Dermis microvascular lymphatic vessel endothelial cell (primary cell): Measurements from ENCODE around the gene ITPR1. TPM values are rescaled to one million over a fixed set of nuclear protein-coding genes. Genes with fewer than 3 reads are reported as not detected.

ENCODE experiments used
- DNase-seq, 2 donors: peaks; one replicate each; pipeline versions ENCODE4 v3.0.0 to v3.0.0-alpha.2; 2010; ENCODE audit warnings: low read depth in 2 of 2
- total RNA-seq: library from RNA; depleted of rRNA; stranded (reverse); fragments of >200 nt; gene quantifications from 2 replicates; pipeline ENCODE4 v1.2.1, GENCODE V29; 2014

ITPR1 gene
- total RNA-seq, 1 donor from 2014 or later, result 21.6 TPM

DNA sequence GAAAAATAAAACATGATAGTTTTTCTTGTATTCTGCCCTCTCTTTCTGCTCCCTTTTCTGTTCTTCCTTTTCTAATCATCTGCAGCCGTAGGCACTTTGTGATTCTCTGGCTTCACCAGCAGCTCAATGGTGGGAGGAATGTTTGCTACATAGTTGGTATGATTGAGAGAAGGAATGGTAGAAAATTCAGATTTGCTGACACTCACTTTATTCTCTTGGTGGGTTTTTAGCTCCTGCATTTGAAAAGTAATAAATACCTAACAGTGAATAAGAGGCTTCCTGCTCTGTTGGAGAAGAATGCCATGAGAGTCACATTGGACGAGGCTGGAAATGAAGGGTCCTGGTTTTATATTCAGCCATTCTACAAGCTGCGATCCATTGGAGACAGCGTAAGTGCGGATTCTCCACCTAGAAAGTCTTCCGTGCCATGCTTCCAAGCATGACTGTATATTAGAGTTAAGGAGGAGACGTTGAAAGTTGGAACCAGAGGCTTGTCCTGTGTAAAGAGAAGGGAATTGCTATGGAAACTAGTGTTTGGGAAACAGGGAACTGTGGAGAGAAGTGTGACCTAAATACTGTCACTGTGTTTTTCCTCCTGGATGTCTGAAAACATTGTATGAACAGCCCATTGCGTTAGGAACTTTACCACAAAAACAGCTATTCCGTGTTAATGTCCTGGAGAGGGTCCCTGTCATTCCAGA lies 148.9 kb downstream of the ITPR1 start:
- DNase-seq, result no peak

DNA sequence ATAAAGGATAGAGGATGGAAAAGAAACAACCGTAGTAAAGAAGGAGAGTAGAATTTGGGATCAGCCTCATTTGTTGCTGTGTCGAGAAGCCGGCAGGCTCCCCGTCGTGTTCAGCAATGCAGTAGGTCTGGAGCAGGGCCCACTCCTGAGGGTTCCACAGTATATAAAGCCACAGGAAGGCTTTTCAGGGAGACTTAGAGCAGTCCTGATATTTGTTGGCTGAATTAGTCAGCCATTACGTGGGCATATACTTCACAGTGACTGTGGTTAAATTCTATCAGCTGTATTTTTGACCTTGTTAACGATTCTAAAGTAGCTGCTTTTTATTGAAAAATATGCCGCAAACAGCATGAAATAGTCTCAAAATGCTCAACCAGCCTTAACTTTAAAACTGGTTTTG lies 149.5 kb downstream of the ITPR1 start:
- no peak for DNase-seq

DNA sequence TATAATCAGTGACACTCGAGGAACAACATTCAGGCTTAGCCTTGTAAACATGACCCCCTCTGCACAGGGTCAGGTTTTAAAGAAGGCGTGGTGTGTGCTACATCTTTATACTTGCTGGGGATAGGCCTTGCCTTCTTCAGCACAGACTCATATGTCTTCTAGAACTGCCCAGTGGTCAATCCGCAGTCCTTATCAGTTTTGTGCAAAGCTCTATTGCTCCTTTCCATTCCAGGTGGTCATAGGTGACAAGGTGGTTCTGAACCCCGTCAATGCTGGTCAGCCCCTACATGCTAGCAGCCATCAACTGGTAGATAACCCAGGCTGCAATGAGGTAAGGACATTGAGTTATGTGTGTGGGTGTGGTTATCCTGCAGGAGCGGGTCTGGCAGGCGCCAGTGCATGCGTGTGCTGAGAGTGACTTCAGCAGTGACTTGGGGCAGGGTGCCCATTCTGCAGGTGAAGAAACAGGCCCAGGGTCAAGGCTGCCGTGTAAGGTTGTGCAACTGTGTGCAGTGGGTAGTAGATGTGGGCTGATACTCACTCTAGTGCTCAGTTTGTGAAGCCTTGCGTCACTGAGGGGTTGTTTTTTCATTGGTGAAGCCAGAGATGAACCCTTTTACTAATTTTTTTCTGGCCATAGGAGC lies 150.9 kb downstream of the ITPR1 start:
- no peak for DNase-seq

DNA sequence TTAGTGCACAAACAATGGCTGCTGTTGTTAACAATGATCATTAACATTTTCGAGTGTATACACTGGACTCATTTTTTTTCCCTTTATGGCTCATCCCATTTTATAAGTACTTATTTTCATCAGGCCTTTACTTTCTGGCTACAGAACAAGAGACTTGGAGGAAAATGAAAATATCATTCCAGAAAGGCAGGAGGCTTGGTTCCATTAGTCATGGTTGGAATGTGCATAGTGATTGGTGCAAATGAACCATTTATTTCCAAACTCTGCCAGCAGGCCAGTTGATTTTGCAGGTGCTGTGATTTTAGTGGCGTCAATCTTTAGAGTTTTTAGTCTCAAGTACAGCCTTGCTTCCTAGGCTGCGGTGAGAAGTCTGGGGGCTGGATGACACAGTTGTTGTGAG lies 151.8 kb downstream of the ITPR1 start:
- DNase-seq, result no peak

DNA sequence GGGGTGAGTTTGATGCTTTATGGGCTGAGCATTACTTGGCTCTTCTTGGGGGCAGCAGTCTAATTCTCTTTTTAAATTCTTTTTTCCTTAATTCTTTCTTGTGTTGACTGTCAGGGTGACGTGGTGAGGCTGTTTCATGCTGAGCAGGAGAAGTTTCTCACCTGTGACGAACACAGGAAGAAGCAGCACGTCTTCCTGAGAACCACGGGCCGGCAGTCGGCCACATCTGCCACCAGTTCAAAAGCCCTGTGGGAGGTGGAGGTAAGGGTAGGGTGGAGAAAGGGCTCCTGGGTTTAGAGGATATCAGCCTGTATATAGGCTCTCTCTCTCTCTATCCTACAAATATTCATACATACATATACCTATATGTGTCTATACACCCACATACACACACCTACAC lies 152.3 kb downstream of the ITPR1 start:
- DNase-seq, result no peak

DNA sequence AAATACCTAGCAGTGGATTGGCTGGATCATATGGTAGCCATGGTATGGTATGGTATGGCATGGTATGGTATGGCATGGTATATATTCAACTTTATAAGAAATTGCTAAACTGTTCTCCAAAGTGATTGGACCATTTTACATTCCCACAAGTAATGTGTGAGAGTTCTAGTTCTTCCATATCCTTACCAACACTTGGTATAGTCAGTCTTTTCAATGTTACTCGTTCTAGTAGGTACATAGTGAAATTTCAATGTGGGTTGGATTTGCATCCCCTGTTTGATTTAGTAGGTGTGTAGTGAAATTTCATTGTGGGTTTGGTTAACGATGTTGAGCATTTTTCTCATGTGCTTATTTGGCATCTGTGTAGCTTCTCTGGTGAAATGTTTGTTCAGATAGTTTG lies 154.3 kb downstream of the ITPR1 start:
- no peak for DNase-seq

DNA sequence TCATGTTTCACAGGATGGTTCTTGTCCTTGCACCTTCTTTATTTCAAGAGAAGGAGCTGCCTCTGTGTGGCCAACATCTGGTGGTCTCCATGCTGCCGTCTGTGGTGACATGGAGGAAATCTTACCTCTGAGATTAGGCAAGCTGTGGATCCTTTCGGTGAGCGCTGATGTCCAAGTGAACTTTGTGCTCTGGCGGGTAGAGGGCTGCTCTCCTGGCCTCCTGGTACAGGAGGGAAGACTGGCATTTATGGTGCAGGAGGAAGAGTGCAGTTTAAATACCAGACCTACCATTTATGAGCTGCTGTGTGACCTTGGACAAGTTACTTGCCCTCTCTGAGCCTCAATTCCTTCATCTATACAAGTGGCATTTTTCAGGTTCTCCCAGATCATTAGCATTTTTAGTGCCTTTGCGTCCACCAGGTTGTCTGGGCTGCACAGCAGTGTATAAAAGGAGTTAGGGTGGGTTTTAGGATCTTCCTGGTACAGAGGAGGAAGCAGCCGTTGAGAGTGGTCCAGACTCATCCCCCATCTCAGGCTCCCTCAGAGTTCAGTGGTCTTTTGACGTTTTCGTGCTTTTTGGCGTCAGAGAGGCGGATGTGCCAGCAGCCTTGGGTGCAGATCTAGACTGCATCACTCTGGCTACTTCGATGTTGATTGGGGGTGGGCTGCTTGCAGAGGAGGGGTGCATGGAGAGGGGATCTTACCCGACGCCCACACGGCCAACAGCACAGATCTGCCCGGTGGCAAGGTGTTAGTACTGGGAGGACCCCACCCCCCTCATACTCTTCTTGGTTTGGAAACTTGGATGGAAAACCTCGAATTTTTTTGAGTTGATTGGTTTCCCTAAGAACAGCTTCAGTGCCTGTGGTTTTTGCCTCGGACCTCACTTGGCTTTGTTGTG lies 162.2 kb downstream of the ITPR1 start:
- DNase-seq, result no peak

DNA sequence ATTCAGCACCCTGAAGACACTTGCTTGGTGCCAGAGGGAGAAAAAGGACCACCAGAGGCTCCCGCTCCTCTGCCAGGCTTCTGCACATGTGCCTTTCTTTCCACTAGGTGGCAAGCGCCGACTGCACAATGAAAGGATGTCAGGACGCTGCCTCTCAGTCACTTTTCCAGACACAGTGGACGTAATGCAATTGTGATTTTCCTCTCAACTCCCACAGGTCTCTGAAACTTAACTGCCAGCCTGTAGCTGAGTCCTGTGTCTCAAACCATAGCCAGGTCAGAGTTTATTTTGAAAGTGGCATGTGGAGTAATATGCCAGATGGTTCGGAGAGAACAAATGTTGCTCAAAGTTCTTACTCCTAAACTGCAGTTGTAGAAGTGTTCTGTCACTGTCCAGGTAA lies 162.9 kb downstream of the ITPR1 start:
- peak; percentile 33 to 79 for DNase-seq

DNA sequence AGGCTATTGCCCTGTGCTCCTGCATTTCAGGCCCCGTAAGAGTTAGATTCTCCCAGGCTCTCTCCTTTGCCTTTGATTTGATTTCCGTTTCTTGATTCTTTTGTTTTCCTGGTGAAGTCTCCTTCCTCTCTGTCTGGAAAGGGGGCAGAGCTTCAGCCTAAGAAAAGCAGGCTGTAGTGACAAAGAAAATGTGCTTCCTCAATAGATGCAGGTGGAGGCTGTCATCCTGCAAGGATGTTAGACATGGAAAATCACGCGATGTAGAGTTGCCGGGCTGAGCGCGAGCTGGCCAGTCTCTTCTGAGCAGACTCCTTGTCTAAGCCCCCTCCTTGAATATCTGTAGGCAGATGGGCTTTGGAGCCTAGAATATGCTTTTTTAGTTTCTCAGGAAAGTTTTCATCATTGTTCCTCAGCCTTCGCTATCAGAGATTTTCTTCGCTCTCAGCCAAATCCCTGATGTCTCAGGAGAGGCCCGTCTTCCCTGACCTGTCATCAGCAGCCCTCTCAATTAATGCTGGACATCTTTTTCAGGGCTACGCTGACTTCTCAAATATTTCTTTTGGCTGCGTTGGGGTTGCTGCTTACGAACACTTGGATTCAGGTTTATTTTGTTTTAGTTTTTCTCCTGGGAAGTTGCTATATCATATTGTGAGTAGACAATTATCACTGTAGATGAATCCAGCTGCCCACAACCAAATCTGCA lies 163.6 kb downstream of the ITPR1 start:
- peak in 1 of 2 donors; percentile 10 for DNase-seq

DNA sequence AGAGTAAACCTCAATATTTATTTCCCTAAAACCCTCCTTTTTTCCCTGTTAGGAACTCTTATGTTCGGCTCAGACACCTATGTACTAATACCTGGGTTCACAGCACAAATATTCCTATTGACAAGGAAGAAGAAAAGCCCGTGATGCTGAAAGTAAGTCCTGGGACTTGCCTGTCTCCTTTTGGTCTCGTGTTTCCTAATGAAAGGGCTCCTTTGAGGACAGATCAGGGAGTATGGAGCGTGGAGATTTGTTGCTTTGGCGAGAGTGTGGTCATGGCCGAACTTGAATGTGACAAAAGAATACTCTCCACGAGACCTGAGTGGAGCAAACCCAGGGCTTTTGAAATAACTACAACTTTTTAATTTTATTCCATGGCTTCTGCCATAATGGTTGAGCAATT lies 167.8 kb downstream of the ITPR1 start:
- DNase-seq, result no peak

DNA sequence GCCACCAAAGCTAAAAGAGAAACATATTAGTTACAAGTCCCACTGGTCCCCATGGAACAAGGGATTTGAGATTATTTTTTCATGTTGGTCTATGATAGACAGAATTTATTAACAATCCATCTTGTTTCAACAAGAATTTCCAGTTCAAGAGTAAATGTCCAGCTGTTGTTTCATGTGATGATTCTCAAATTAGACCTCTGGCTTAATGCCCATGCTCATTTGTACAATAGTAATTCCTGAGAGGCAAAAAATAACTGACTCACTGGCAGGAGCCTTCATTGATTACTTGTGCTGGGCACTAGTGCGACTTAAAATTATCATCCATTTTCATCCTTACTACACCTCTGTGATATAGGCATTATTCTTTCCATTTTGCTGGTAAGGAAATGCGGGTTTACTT lies 171.3 kb downstream of the ITPR1 start:
- DNase-seq, result no peak

DNA sequence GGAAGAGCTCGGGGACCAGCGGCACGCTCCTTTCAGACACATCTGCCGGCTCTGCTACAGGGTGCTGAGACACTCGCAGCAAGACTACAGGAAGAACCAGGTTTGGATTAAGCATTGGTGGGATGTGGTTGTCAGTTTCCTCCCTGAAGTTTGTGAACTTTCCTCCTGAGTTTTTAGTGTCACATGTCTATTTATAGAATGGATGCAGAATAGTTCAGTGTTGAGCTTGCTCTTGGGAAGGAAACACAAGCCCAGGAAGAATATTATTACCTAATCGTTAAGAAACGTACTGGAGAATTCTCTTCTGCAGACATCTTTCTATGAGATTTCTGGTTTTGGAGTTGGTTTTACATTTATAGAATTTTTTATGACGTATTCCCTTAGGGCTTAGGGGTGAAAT lies 172.0 kb downstream of the ITPR1 start:
- no peak for DNase-seq

DNA sequence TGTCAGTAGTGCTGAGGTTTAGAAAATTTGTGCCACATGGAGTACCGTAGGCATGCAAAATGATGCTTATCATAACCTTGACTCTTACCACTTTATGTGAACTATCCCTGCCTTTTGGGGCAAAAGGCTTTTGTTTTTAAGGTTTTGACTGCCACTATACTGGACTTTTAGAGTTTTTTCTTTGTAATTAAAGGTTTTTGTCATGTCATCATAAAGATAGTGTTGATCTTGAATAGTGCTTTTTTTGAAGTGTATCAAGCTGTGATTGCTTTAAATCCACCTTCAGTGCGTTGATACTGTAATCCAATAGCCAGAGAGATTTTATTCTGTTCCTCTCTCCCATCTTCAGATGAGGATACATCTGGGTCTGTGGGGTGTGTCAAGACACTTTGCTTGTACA lies 172.9 kb downstream of the ITPR1 start:
- no peak for DNase-seq

DNA sequence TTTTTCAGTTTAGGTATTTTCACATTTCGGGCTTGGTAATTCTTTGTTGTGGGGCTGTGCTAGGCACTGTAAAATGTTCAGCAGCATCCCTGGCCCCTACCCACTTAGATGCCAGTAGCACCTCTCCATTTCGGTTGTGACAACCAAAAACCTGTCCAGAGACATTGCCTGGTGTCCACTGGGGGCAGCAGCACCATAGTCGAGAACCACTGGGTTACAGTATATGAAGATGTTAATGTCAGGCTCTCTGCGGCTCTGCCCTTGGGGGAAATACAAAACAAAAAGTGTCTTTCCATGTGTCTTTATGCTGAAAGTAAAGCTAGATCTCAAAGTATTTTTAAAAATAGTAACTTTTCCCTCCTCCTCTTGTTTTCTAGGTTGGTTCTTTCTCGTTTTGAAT lies 177.2 kb downstream of the ITPR1 start:
- DNase-seq, result peak in 1 of 2 donors; percentile 7

DNA sequence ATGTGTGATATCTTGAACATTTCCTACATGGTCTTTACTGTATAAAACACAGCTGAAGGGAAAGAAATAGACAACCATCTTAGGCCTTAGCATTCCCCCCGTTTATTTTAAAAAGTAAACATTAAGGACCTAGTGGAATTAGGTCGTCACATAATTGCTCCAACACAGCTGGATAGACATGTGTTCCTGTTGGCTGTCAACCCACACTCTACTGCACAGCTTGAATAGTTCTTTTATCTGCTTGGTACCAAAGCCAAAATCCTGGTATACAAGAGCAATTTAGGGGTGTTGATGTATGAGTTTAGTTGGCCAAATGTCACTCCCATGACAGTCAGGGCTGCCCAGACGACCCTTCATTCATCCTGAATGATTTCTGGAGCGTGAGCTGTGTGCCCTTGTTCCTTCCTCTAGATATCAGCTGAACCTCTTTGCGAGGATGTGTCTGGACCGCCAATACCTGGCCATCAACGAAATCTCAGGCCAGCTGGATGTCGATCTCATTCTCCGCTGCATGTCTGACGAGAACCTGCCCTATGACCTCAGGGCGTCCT lies 179.7 kb downstream of the ITPR1 start:
- DNase-seq, result no peak

DNA sequence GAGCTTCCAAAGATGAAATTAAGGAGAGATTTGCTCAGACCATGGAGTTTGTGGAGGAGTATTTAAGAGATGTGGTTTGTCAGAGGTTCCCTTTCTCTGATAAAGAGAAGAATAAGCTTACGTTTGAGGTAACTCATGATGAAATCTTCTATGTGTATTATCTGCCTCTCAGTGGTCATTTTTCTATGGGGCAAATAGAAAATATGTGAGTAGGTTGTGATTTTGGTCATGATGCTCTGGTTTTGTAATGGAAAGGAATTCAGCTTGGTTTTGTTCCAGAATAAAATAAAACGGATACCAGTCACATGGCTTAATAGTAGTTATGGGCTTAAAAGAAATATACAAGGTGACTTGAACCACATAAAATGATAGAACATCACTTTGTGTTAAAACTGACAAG lies 181.1 kb downstream of the ITPR1 start:
- no peak for DNase-seq

DNA sequence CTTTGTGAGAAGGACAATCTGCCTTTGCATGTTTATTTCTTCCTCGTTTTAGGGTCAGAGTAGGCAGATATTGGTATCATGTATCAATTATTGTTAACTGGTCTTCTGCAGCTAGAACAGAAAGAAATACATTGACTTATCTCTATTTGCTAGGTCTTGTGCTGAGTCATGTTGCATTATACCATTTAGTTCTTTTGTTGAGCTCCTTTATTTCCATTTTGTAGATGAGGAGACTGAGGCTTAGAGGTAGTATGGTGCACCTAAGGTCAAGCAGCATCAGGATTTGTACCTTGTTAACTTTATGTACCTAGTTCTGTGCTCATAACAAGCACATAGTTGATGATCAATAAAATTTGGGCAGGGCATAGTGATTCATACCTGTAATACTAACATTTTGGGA lies 182.6 kb downstream of the ITPR1 start:
- DNase-seq, result no peak

DNA sequence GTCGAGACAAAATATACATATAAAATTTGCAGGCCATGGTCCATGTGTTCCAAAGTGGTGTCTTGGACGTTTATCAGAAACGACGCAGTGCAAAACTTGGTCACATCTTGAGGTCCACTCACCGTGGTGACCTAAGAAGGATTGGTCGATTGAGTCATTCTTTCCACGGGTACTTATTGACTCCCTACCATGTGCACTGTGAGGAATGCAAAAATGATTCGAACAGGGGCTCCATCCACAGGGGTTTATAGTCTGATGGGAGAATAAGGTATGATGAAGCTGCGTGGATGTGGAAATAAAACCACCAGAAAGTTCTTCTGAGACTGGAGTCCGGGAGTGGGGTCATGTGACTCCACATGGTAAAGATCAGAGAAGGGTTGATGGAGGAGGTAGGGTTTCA lies 185.2 kb downstream of the ITPR1 start:
- no peak for DNase-seq

DNA sequence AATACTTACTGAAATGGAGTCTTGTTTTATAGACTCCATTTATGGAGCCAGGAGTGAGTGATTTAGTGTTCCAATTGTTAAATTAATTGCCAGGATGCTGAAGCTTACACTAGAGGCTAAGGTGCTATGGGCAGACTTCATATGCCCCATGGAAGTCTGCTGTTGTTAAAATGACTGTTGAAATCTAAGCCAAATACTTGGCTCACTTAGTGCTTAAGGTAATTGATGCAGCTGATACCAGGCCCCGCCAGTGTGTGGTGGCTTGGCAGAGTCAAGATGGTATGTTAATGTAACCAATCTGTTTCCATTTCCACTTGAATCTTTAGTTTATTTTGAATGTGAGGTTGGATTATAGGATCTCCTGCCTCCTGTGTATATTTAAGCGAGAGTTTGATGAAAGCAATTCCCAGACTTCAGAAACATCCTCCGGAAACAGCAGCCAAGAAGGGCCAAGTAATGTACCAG lies 187.1 kb downstream of the ITPR1 start:
- no peak for DNase-seq

DNA sequence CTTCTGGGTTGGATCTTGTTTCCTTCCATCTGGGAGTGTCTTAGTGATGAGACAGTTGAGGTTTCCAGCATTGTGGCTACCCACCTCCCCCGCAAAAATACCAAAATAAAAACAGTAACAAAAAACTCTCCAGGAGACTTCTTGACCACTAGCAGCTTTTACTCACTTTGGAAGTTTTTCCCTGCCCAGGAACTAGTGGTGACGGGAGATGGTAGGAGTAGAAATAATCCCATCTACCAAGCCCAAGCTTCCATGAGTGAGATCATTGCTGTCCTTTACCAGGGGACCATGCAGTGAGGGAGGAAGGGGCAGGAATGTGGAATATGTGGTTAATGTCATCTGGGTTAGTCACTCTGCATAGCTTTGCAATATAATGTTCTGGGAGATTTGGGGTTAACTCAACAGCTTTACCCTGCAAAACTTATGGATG lies 187.7 kb downstream of the ITPR1 start:
- no peak for DNase-seq

DNA sequence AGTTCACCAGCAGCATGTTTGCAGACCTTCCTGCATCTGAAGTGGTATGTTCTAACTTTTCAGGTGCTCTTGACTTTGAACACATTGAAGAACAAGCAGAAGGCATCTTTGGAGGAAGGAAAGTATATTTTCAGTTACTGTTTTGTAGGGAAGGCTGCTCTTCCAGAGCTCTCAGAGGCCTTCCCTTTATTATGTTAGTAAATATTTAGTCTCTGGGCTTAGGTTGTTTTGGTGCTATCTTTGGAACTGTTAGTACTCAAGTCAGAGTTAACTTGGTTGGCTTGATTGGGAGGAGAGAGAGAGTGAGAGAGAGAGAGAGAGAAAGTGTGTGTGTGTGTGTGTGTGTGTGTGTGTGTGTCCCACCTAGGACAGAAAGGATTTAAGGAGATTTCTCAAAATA lies 188.2 kb downstream of the ITPR1 start:
- no peak for DNase-seq
